Heart right ventricle (tissue), 16 donors: ENCODE results near the gene PRM1. TPM values are rescaled to one million over a fixed set of nuclear protein-coding genes. Genes with fewer than 3 reads are reported as not detected.
A peak's percentile ranks its signal among the peaks of the same experiment; 100 is the strongest.

ENCODE experiments used
- ATAC-seq, 8 donors: fragments of 200-7000 bp; cut with Tn5 transposase; one replicate each; pipeline ENCODE4 v1.9.1; 2020; ENCODE audit warnings: mild to moderate bottlenecking in 8 of 8, moderate library complexity in 8 of 8, moderate number of reproducible peaks in 1 of 8
- DNase-seq, 2 donors: peaks; one replicate each; pipeline ENCODE4 v3.0.0-alpha.2; 2020
- H3K27ac ChIP-seq, 10 donors: fragments of 200-600 bp; sonication (generic) in 2 of 10; one replicate each; pipeline versions ENCODE4 v1.5.0 to v1.8.0; 2020 to 2022; ENCODE audit warnings: mild to moderate bottlenecking in 3 of 10
- H3K27me3 ChIP-seq, 7 donors: fragments of 200-600 bp; one replicate each; pipeline ENCODE4 v1.8.0; 2021 to 2022; ENCODE audit warnings: mild to moderate bottlenecking in 2 of 7
- H3K36me3 ChIP-seq, 9 donors: fragments of 200-600 bp; sonication (generic) in 1 of 9; one replicate each; pipeline versions ENCODE4 v1.5.0 to v1.8.0; 2020 to 2022; ENCODE audit warnings: mild to moderate bottlenecking in 2 of 9
- H3K4me1 ChIP-seq, 9 donors: fragments of 200-600 bp; sonication (generic) in 1 of 9; one replicate each; pipeline versions ENCODE4 v1.5.0 to v1.8.0; 2020 to 2022; ENCODE audit warnings: mild to moderate bottlenecking in 4 of 9
- H3K4me3 ChIP-seq, 10 donors: fragments of 200-600 bp; sonication (generic) in 2 of 10; one replicate each; pipeline versions ENCODE4 v1.5.0 to v1.8.0; 2020 to 2022; ENCODE audit warnings: mild to moderate bottlenecking in 7 of 10, moderate library complexity in 2 of 10
- H3K9me3 ChIP-seq, 11 donors: fragments of 200-600 bp in 10 of 11; sonication (generic) in 2 of 11; one replicate each; pipeline versions ENCODE4 v1.5.0 to v1.8.0; 2013 to 2022; ENCODE audit warnings: mild to moderate bottlenecking in 2 of 11, control low read depth in 1 of 11, moderate library complexity in 1 of 11
- WGBS, 2 donors: extraction: QIAGEN DNeasy Blood & Tissue Kit; methylation state at CpG; one replicate each; pipeline ENCODE4 v1.1.7; 2013; ENCODE audit warnings: inconsistent platforms in 1 of 2; 5-methylcytosine and 5-hydroxymethylcytosine counted together
- intact Hi-C, 10 donors: fragments of 100-400 bp; cut with DNase I; formaldehyde crosslinking; loops; one replicate each; pipeline versions ENCODE4 v1.11.1 to v1.14.2; 2022
- long read RNA-seq, 3 donors: library from polyadenylated mRNA; unstranded; transcript quantifications; one replicate each; pipeline ENCODE4 v2.0.0, GENCODE V29; 2020 to 2021
- polyA plus RNA-seq, 2 donors: library from polyadenylated mRNA; stranded (reverse); fragments of 200-250 nt; gene quantifications; one replicate each; pipeline ENCODE4 v1.2.3, GENCODE V29; 2013
- total RNA-seq, 10 donors: library from RNA; stranded (reverse); fragmentation: NEBNext Ultra II Directional in 3 of 10; extraction: Animal tissue kit (Norgen Biotek cat#: 25700) in 3 of 10; gene quantifications; one replicate each; pipeline versions ENCODE4 v1.2.1 to v1.2.4, GENCODE V29; 2021 to 2023
- TF ChIP-seq, protein P1 (sequence below), 9 donors: fragments of 200-600 bp; sonication (generic) in 2 of 9; IDR thresholded peaks; one replicate each; pipeline versions ENCODE4 v1.5.0 to v1.8.0; 2021 to 2022; ENCODE audit warnings: antibody characterized with exemption in 9 of 9, mild to moderate bottlenecking in 5 of 9, moderate library complexity in 1 of 9
- donor health status: Arrhythmogenic right ventricular cardiomyopathy.
- donor health status: ischemic (EF 13 %, LVEDD 7.1; RV severe dilation, severe dysfunction).
- donor health status: healthy with polysubstance abuse.
- donor health status: DM: no; HTN: yes; CAD: no.
- donor health status: DM: no; HTN: no; CAD: no.
- donor health status: ischemic (EF 25% LVEDD 6.9; RV normal size, moderate dysfunction).
- donor health status: ischemic (EF 25% LVEDD 5.7; RV mildly dilated, moderate dysfunction).
- donor health status: healthy.
- donor health status: DM: yes; HTN: yes; CAD: no.
- donor health status: Ischemic cardiomyopathy.
- donor health status: ischemic (EF 35%, LVEDD 5.7; RV mildly dilated, moderate dysfunction).
- donor health status: nonischemic (EF 11% LVEDD 7.7; RV severe dilation, severe dysfunction).
- donor health status: DM: yes; HTN: yes; CAD: no.
- donor health status: PGD.
- donor health status: ischemic (EF 29% LVEDD 5.4; RV normal size, mild dysfunction).
- donor health status: nonischemic (EF 23%, LVEDD 6.1; RV moderate dilation, normal function).

PRM1 gene, protein sequence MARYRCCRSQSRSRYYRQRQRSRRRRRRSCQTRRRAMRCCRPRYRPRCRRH
- not detected for total RNA-seq
- not detected for polyA plus RNA-seq
- long read RNA-seq, donor 1 = 0 reads
- long read RNA-seq, donor 2 = 0 reads
- long read RNA-seq, donor 3 = 0 reads

GRCh38 chr16:11280616-11281522 is at the start of gene PRM1:
PRM1 (minus strand) TSS chr16:11281330; CDS start chr16:11281238, 92 bp downstream.
- H3K27me3 ChIP-seq = peaks cover 0 to 4% (median 0%) of the 10 kb centered on the region in 7 donors
- H3K27ac ChIP-seq = no peak within 1 kb of the TSS
- H3K4me1 ChIP-seq = peaks cover 0 to 6% (median 0%) of the 10 kb centered on the region in 9 donors
- no peaks in the 10 kb centered on the region for H3K36me3 ChIP-seq
- intact Hi-C loops = no loop called here
- TF ChIP-seq, protein P1, sequence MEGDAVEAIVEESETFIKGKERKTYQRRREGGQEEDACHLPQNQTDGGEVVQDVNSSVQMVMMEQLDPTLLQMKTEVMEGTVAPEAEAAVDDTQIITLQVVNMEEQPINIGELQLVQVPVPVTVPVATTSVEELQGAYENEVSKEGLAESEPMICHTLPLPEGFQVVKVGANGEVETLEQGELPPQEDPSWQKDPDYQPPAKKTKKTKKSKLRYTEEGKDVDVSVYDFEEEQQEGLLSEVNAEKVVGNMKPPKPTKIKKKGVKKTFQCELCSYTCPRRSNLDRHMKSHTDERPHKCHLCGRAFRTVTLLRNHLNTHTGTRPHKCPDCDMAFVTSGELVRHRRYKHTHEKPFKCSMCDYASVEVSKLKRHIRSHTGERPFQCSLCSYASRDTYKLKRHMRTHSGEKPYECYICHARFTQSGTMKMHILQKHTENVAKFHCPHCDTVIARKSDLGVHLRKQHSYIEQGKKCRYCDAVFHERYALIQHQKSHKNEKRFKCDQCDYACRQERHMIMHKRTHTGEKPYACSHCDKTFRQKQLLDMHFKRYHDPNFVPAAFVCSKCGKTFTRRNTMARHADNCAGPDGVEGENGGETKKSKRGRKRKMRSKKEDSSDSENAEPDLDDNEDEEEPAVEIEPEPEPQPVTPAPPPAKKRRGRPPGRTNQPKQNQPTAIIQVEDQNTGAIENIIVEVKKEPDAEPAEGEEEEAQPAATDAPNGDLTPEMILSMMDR (IDR thresholded peaks at IDR 0.05) = no peak
- DNase-seq = no peak
- ATAC-seq = peak in 1 of 8 donors; percentile 30
- peaks cover 0 to 3% (median 0%) of the 10 kb centered on the region in 11 donors for H3K9me3 ChIP-seq
- H3K4me3 ChIP-seq = no peak within 1 kb of the TSS
- 81 to 86% methylated on average over 25 of the region's 25 CpGs for WGBS, 2 donors

DNA sequence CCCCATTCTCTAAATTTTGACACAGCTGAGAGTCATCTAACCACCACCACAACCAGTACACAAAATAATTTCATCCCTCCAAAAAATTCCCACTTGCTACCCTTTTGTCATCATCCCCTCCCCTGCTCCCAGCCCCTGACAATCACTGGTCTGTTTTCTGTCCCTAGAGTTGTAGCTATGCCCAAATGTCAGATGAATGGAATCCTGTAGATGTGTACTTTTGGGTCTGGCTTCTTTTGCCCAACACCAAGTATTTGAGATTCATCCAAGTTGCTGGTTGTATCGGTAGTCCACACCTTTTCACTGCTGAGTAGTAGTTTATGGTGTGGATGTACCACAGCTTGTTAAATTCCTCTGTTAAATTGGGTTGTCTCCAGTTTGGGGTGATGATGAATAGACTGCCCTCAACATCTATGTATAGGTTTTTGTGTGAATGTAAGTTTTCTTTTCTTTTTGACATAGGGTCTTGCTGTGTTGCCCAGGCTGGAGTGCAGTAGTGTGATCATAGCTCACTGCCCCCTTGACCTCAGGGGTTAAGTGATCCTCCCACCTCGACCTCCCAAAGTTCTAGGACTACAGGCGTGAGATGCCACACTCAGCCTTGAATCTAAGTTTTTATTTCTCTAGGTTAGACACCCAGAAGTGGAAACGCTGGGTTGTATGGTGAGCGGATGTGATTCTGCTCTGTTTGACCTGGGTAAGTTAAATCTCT is 49.6 kb upstream of the PRM1 start:
- no peak for DNase-seq
- H3K4me3 ChIP-seq = no peak overlapping the region
- WGBS, 2 donors = 83 to 85% methylated on average over 5 of the region's 5 CpGs
- intact Hi-C loops = no loop called here
- TF ChIP-seq, protein P1 (IDR thresholded peaks at IDR 0.05) = no peak
- no peak overlapping the region for H3K27ac ChIP-seq
- no peaks in the 10 kb centered on the region for H3K9me3 ChIP-seq
- H3K36me3 ChIP-seq = no peaks in the 10 kb centered on the region
- ATAC-seq = no peak
- H3K27me3 ChIP-seq = no peaks in the 10 kb centered on the region
- H3K4me1 ChIP-seq = peaks cover 0 to 42% (median 16%) of the 10 kb centered on the region in 9 donors

DNA sequence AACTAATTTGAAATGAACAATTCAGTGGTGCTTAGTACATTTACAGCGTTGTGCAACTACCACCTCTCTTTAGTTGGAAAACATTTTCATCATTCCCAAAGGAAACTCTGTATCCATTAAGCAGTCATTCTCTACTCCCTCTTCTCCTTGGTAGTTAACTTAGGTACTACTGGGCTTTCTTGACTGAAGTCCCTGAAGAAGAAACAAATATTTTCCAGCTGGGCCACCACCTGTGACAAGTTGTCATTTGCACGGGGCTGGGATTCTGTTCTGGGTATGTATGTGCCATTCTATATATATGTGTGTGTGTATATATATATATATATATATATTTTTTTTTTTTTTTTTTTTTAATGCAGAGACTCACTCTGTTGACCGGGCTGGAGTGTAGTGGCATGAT is 48.8 kb upstream of the PRM1 start:
- ATAC-seq (no peak), DNase-seq (no peak)
- H3K27me3 ChIP-seq = no peaks in the 10 kb centered on the region
- no peaks in the 10 kb centered on the region for H3K36me3 ChIP-seq
- no peak overlapping the region for H3K27ac ChIP-seq
- intact Hi-C loops = no loop called here
- TF ChIP-seq, protein P1 (IDR thresholded peaks at IDR 0.05) = no peak
- no peak overlapping the region for H3K4me3 ChIP-seq
- 71 to 76% methylated on average over 3 of the region's 3 CpGs for WGBS, 2 donors
- H3K9me3 ChIP-seq = no peaks in the 10 kb centered on the region
- H3K4me1 ChIP-seq = peaks cover 0 to 50% (median 16%) of the 10 kb centered on the region in 9 donors

GRCh38 chr16:11329071-11329491 is 48.0 kb upstream of the PRM1 start:
- DNase-seq = no peak
- Histone ChIP-seq H3K27ac (peak overlapping the region in 5 of 10 donors; percentile 2 to 68 (median 20)), H3K4me3 (peak overlapping the region in 1 of 10 donors; percentile 2), H3K9me3 (no peaks in the 10 kb centered on the region), H3K27me3 (no peaks in the 10 kb centered on the region), H3K36me3 (no peaks in the 10 kb centered on the region), H3K4me1 (peaks cover 0 to 51% (median 16%) of the 10 kb centered on the region in 9 donors)
- 22% methylated on average over 6 of the region's 6 CpGs for WGBS, 2 donors
- TF ChIP-seq, protein P1 (IDR thresholded peaks at IDR 0.05) = no peak
- intact Hi-C loops = no loop called here
- no peak for ATAC-seq
